Mucosa of gallbladder (tissue), 1 donor: ENCODE measurements around the gene HSD17B1. TPM values are rescaled to one million over a fixed set of nuclear protein-coding genes. Genes with fewer than 3 reads are reported as not detected.

Experiments
- total RNA-seq: library from RNA; stranded (reverse); gene quantifications from one replicate; pipeline ENCODE4 v1.2.1, GENCODE V29; 2021
- donor health status: DM: no; HTN: no; CAD: no.

HSD17B1 gene
- total RNA-seq, 1 donor from 2014 or later: 2.4 TPM

Other genes starting within 250 kb of the HSD17B1 start
- gene STAT3, start 164.5 kb upstream of the HSD17B1 start, total RNA-seq: 140 TPM
- 273 TPM for gene CAVIN1, start 129.7 kb upstream of the HSD17B1 start, total RNA-seq
- 179 TPM for gene ATP6V0A1, start 94.0 kb upstream of the HSD17B1 start, total RNA-seq
- 51.1 TPM for gene NAGLU, start 16.7 kb upstream of the HSD17B1 start, total RNA-seq
- 84.1 TPM for gene COASY, start 9.2 kb downstream of the HSD17B1 start, total RNA-seq
- gene MLX, start 14.2 kb downstream of the HSD17B1 start, total RNA-seq: 54.0 TPM
- 5.1 TPM for gene PSMC3IP, start 24.8 kb downstream of the HSD17B1 start, total RNA-seq
- gene RETREG3, start 56.5 kb downstream of the HSD17B1 start, total RNA-seq: 78.8 TPM
- 40.2 TPM for gene TUBG1, start 56.8 kb downstream of the HSD17B1 start, total RNA-seq
- gene TUBG2, start 106.4 kb downstream of the HSD17B1 start, total RNA-seq: 30.8 TPM
- 36.1 TPM for gene PLEKHH3, start 124.1 kb downstream of the HSD17B1 start, total RNA-seq
- gene CCR10, start 128.9 kb downstream of the HSD17B1 start, total RNA-seq: 0.49 TPM
- gene CNTNAP1, start 129.6 kb downstream of the HSD17B1 start, total RNA-seq: 8.1 TPM
- gene EZH1, start 192.1 kb downstream of the HSD17B1 start, total RNA-seq: 50.4 TPM
- gene RAMP2, start 208.3 kb downstream of the HSD17B1 start, total RNA-seq: 22.7 TPM
- 57.1 TPM for gene VPS25, start 220.5 kb downstream of the HSD17B1 start, total RNA-seq
- 0.37 TPM for gene WNK4, start 227.7 kb downstream of the HSD17B1 start, total RNA-seq
- gene COA3, start 245.8 kb downstream of the HSD17B1 start, total RNA-seq: 78.0 TPM
- 0.89 TPM for gene CNTD1, start 245.9 kb downstream of the HSD17B1 start, total RNA-seq